Urinary bladder (tissue), 4 donors: ENCODE measurements around the gene PABPN1L. TPM values are rescaled to one million over a fixed set of nuclear protein-coding genes. Genes with fewer than 3 reads are reported as not detected.
"Not testable (repeated sequence)": the region's sequence is repeated elsewhere in the genome, so short reads cannot be mapped to it uniquely, and the experiment has no call there.

Experiments used
- DNase-seq: peaks from one replicate; pipeline ENCODE4 v3.0.0-alpha.2; 2015; ENCODE audit errors: extremely low spot score
- H3K27ac ChIP-seq: one replicate; pipeline ENCODE4 v1.5.1; 2013; ENCODE audit warnings: low read depth, mild to moderate bottlenecking, moderate library complexity
- H3K36me3 ChIP-seq: one replicate; pipeline ENCODE4 v1.6.1; 2013; ENCODE audit warnings: mild to moderate bottlenecking, moderate library complexity; ENCODE audit not compliant: insufficient read depth
- H3K4me1 ChIP-seq: one replicate; pipeline ENCODE4 v1.6.1; 2013; ENCODE audit warnings: mild to moderate bottlenecking, moderate library complexity; ENCODE audit not compliant: insufficient read depth
- H3K4me3 ChIP-seq: one replicate; pipeline ENCODE4 v1.5.1; 2013; ENCODE audit warnings: low read depth, low read length
- WGBS: extraction: QIAGEN DNeasy Blood & Tissue Kit; methylation state at CpG from one replicate; pipeline ENCODE4 v1.1.7; 2013; 5-methylcytosine and 5-hydroxymethylcytosine counted together
- polyA plus RNA-seq: library from polyadenylated mRNA; stranded (reverse); fragments of 200-250 nt; gene quantifications from one replicate; pipeline ENCODE4 v1.2.3, GENCODE V29; 2013
- total RNA-seq: library from RNA; depleted of rRNA; stranded (reverse); fragments of >200 nt; gene quantifications from one replicate; pipeline ENCODE4 v1.2.3, GENCODE V29; 2014
- donor health status: healthy with polysubstance abuse.
- donor health status: healthy.

Gene PABPN1L
- total and polyA plus RNA-seq, 2 donors, result not detected

DNA sequence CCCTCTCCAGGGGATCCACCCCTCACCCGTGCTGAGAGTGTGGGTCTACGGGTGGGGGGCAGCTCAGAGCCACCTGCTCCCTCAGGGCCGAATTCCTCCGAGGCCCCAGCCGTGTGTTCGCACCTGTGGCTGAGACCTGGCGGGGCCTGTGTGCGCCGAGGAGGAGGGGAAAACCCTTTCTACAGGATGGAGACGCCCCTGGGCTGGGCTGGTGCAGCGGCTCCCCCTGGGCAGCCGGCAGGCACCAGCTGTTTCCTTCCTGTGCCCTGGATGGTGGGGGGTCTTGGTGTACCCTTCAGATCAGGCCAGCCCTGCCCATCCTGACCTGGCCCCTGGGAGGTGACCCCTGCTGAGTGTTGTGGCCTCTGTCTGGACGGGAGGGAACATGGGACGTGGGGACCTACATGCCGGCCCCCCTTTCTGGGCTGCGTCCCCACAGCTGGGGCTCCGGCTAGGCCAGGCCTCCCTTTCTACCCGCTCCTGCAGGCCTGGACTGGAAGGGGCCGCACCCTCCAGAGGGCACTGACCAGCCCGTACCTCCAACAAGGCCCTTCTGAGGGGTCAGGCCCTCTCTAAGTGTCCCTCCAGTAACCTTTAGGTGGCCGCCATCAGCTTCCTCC lies 28.3 kb upstream of the PABPN1L start:
- Histone ChIP-seq H3K27ac (no peak overlapping the region), H3K36me3 (no peaks in the 10 kb centered on the region), H3K4me3 (no peak overlapping the region), H3K4me1 (no peaks in the 10 kb centered on the region)
- no peak for DNase-seq
- 85% methylated on average over 21 of the region's 21 CpGs for WGBS

DNA sequence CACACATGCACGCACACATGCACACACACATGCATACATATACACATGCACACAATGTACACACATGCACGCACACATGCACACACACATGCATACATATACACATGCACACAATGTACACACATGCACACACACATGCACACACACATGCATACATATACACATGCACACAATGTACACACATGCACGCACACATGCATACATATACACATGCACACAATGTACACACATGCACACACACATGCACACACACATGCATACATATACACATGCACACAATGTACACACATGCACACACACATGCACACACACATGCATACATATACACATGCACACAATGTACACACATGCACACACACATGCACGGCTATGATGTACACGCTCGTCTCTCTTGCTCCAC lies 27.8 kb upstream of the PABPN1L start:
- not testable (repeated sequence) for DNase-seq, H3K4me3 ChIP-seq, H3K4me1 ChIP-seq, H3K36me3 ChIP-seq, H3K27ac ChIP-seq
- WGBS, result 98% methylated on average over 5 of the region's 6 CpGs

- DNase-seq, result no peak
- Histone ChIP-seq H3K4me3 (no peak overlapping the region), H3K36me3 (no peaks in the 10 kb centered on the region), H3K4me1 (no peaks in the 10 kb centered on the region), H3K27ac (no peak overlapping the region)
- 91% methylated on average over 19 of the region's 19 CpGs for WGBS
These were observed 26.9 kb upstream of the PABPN1L start for GRCh38 chr16:88893127-88893968.

GRCh38 chr16:88892065-88892464 lies 25.6 kb upstream of the PABPN1L start:
- no peak for DNase-seq
- Histone ChIP-seq H3K27ac (no peak overlapping the region), H3K36me3 (no peaks in the 10 kb centered on the region), H3K4me3 (no peak overlapping the region), H3K4me1 (no peaks in the 10 kb centered on the region)
- 87% methylated on average over 20 of the region's 20 CpGs for WGBS

- no peak for DNase-seq
- Histone ChIP-seq H3K4me3 (no peak overlapping the region), H3K36me3 (no peaks in the 10 kb centered on the region), H3K27ac (no peak overlapping the region), H3K4me1 (no peaks in the 10 kb centered on the region)
- 92% methylated on average over 16 of the region's 16 CpGs for WGBS
These were observed 24.6 kb upstream of the PABPN1L start for GRCh38 chr16:88891083-88891482.

DNA sequence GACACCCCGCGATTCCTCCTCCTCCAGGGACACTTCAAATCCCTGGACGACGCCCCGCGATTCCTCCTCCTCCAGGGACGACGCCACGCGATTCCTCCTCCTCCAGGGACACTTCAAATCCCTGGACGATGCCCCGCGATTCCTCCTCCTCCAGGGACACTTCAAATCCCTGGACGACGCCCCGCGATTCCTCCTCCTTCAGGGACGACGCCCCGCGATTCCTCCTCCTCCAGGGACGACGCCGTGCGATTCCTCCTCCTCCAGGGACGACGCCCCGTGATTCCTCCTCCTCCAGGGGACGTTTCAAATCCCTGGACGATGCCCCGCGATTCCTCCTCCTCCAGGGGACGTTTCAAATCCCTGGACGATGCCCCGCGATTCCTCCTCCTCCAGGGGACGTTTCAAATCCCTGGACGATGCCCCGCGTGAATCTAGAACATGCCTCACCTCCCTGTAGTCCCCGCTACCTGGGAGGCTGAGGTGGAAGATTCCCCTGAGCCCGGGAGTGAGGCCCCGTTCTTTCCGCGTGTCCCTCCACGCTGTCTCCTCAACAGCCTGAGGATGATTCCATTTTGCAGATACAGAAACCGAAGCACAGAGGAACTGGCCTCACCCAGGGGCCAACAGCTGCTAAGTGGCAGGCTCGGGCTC lies 23.4 kb upstream of the PABPN1L start:
- not testable (repeated sequence) for DNase-seq, H3K27ac ChIP-seq, H3K4me3 ChIP-seq, H3K4me1 ChIP-seq, H3K36me3 ChIP-seq
- 95% methylated on average over 48 of the region's 48 CpGs for WGBS

GRCh38 chr16:88888461-88889387 lies 22.3 kb upstream of the PABPN1L start:
- 86% methylated on average over 30 of the region's 30 CpGs for WGBS
- no peak overlapping the region for H3K27ac ChIP-seq
- no peaks in the 10 kb centered on the region for H3K36me3 ChIP-seq
- H3K4me1 ChIP-seq, result no peaks in the 10 kb centered on the region
- no peak overlapping the region for H3K4me3 ChIP-seq
- no peak for DNase-seq

DNA sequence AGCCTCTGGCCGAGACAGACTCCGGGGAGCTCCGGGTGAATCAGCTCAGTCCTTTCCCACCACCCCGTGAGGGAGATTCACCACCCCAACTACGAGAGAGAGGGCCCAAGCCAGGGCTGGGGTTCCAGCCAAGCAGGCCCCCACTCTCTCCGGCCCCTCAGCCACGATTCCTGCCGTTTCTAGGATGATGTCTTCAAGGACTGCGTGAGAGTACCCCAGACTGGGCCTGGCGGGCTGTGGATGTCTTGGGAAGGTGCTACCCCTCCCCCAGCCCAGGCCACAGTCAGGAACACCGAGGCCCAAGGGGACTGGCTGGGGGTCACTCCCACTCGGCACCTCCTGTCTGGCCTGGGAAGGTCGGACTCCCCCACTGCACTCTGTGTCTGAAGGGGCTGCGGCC lies 21.6 kb upstream of the PABPN1L start:
- H3K4me1 ChIP-seq, result no peaks in the 10 kb centered on the region
- no peak overlapping the region for H3K27ac ChIP-seq
- DNase-seq, result no peak
- H3K36me3 ChIP-seq, result no peaks in the 10 kb centered on the region
- WGBS, result 59% methylated on average over 14 of the region's 14 CpGs
- H3K4me3 ChIP-seq, result no peak overlapping the region

GRCh38 chr16:88886845-88887521 lies 20.5 kb upstream of the PABPN1L start:
- H3K4me3 ChIP-seq, result no peak overlapping the region
- no peak for DNase-seq
- 57% methylated on average over 39 of the region's 39 CpGs for WGBS
- H3K4me1 ChIP-seq, result no peaks in the 10 kb centered on the region
- H3K36me3 ChIP-seq, result no peaks in the 10 kb centered on the region
- no peak overlapping the region for H3K27ac ChIP-seq

GRCh38 chr16:88886420-88886844 lies 20.0 kb upstream of the PABPN1L start:
- WGBS, result 80% methylated on average over 15 of the region's 15 CpGs
- DNase-seq, result no peak
- H3K27ac ChIP-seq, result no peak overlapping the region
- no peak overlapping the region for H3K4me3 ChIP-seq
- H3K36me3 ChIP-seq, result no peaks in the 10 kb centered on the region
- no peaks in the 10 kb centered on the region for H3K4me1 ChIP-seq

- no peak for DNase-seq
- Histone ChIP-seq H3K36me3 (no peaks in the 10 kb centered on the region), H3K4me1 (no peaks in the 10 kb centered on the region), H3K4me3 (no peak overlapping the region), H3K27ac (no peak overlapping the region)
- WGBS, result 91% methylated on average over 28 of the region's 28 CpGs
These were observed 19.3 kb upstream of the PABPN1L start for GRCh38 chr16:88885693-88886280.

DNA sequence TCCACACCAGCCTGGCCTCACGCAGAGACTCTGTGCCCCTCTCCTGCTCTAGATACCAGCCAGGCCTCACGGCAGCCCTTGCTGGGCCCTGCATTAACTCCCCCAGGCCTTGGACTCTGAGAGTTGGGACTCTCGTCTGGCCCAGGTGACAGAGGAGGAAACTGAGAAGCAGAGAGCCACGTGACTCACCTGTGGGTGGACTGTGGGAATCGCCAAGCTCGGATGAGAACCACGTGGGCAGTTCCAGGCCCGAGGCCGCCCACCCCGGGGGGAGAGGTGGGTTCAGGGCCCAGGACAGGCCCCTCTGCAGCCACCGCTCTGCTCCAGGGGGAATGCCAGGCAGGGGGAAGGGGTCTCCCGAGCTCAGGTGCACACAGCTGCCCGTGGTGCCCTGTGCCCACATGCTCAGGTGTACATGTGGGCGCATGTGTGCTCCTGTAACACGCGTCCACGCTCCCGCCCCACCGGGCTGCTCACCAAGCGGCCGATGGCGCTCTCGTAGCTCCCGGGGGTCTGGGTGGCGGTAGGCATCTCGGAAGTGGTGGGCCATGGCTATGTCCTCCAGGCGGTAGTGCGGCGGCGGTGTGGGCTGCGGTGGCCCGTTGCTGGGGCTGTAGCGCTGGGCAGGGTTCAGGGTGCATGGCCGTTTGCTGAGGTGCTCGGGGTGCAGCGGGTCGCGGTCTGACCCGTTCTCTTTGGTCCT lies 18.3 kb upstream of the PABPN1L start:
- Histone ChIP-seq H3K4me1 (no peaks in the 10 kb centered on the region), H3K36me3 (no peaks in the 10 kb centered on the region), H3K27ac (no peak overlapping the region), H3K4me3 (no peak overlapping the region)
- DNase-seq, result no peak
- 93% methylated on average over 39 of the region's 39 CpGs for WGBS
